GM12872 (cell line): ENCODE measurements around the gene ZFYVE19.

Experiments
- CTCF ChIP-seq: IDR thresholded peaks from 3 replicates; pipeline ENCODE4 v1.5.1; 2011; ENCODE audit warnings: low read depth, mild to moderate bottlenecking, low read length, moderate library complexity; ENCODE audit not compliant: insufficient read depth

Gene ZFYVE19

GRCh38 chr15:40832903-40833302, 26.0 kb downstream of the ZFYVE19 start:
- no peak for TF ChIP-seq CTCF

- TF ChIP-seq CTCF = no peak
Measured at GRCh38 chr15:40836020-40836419, 29.1 kb downstream of the ZFYVE19 start.

GRCh38 chr15:40838756-40839155, 31.9 kb downstream of the ZFYVE19 start:
- no peak for TF ChIP-seq CTCF

- no peak for TF ChIP-seq CTCF
Measured at GRCh38 chr15:40841741-40842140, 34.9 kb downstream of the ZFYVE19 start.

GRCh38 chr15:40843261-40843884, 36.5 kb downstream of the ZFYVE19 start:
- TF ChIP-seq CTCF = no peak

- no peak for TF ChIP-seq CTCF
Measured at GRCh38 chr15:40843885-40844695, 37.2 kb downstream of the ZFYVE19 start, which contains the start of gene SPINT1. Gene SPINT1, plus strand, starts transcription at chr15:40844048. Its CDS starts 507 bp downstream, at chr15:40844555.

- no peak for TF ChIP-seq CTCF
Measured at GRCh38 chr15:40844696-40845030, 37.8 kb downstream of the ZFYVE19 start.
